ENCODE data around the gene GTSE1. TPM values are rescaled to one million over a fixed set of nuclear protein-coding genes. Genes with fewer than 3 reads are reported as not detected.
A peak's percentile ranks its signal among the peaks of the same experiment; 100 is the strongest.

Gene GTSE1, protein sequence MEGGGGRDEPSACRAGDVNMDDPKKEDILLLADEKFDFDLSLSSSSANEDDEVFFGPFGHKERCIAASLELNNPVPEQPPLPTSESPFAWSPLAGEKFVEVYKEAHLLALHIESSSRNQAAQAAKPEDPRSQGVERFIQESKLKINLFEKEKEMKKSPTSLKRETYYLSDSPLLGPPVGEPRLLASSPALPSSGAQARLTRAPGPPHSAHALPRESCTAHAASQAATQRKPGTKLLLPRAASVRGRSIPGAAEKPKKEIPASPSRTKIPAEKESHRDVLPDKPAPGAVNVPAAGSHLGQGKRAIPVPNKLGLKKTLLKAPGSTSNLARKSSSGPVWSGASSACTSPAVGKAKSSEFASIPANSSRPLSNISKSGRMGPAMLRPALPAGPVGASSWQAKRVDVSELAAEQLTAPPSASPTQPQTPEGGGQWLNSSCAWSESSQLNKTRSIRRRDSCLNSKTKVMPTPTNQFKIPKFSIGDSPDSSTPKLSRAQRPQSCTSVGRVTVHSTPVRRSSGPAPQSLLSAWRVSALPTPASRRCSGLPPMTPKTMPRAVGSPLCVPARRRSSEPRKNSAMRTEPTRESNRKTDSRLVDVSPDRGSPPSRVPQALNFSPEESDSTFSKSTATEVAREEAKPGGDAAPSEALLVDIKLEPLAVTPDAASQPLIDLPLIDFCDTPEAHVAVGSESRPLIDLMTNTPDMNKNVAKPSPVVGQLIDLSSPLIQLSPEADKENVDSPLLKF
- total RNA-seq = 100 to 1,000 TPM in 1 of 2 experiments, 10 to 100 TPM in 1; 91.9 to 101 TPM

DNA sequence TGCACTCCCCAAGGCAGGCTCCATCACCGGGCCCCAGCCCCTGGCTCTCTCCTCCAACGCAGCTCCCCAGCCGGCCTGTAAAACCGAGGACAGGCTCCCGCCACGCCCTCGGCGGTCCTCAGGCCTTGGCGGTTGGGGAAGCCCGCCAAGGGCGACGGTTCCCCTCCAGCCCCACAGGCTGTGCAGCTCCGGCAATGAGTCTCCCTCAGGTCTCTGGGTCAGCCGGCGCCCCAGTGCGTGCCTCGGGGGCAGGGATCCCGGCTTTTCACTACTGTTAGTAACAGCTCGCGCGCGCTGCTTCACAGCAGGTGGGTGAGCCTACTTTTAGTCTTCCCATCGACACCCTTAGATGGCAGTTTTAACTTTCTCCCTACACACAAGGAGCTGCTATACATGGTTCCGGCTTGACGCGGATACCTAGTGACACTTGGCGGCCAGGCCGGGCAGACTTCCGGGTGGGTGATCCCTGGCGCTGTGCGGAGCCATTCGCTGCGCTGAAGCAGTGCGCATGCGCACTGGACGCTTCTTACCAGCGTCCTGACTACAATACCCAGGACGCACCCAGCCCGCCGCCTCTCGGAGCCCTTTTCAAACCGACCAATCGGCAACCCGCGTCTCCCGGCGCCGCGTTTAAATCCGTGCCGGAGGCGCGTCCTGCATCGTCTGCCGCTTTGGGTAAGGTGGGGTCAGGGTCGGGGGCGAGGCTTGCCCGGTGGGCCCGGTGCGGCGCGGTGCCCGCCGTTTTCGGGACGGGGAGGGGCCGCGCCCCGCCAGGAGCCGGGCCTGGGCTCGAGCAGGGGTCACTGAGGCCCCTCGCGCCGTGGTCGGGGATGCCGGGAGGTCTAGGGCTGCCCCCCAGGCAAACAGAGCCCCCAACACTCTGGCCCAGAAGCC lies at the start of gene GTSE1:
GTSE1 (plus strand) TSS at position 614 of the 894 bp plus-strand sequence. CDS start 531 bp downstream, outside the sequence.
- Mint-ChIP-seq H3K27me3 (no peaks in the 10 kb centered on the region), H3K36me3 (peaks cover 44% of the 10 kb centered on the region), H3K4me3 (peak within 1 kb of the TSS; percentile 95), H3K27ac (peak within 1 kb of the TSS; percentile 97), H3K9me3 (ENCODE audit: low read depth) (peaks cover 2% of the 10 kb centered on the region), H3K4me1 (peaks cover 70% of the 10 kb centered on the region)
- peak; percentile 99 for DNase-seq
- peak; percentile 98 for ATAC-seq
- CTCF ChIA-PET = interaction anchor here (0.8 to 2.9 kb wide), 12 partner anchors 9 to 290 kb away, joined by 3 to 19 read pairs (median 3); partner anchors contain the start of gene CDPF1

DNA sequence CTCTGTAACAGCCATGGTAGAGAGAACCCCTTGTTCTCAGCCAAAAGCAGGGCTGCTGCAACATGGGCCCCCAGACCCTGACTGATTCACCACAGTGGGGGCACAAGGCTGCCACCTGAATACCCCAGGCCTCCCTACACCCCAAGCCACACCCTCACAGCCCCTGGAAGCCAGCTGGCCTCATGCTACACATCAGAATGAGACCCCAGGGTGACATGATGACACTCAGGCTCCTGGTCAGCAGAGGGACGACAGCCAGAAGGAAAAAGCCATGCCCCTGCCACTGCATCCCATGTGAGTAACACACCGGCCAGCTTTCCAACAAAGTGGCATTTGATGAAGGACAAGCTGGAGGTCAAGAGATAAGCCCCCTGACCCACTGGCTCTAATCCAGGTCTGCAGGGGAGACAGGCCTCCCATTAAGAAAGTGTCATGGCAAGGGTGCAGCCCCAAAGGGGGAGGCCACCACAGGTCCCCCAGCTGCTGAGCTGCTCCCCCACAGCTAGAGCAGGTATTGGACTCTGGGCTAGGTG lies 49.2 kb upstream of the GTSE1 start:
- DNase-seq (no peak), ATAC-seq (no peak)
- CTCF ChIA-PET = no interaction called here
- H3K36me3 Mint-ChIP-seq = no peaks in the 10 kb centered on the region
- peaks cover 2% of the 10 kb centered on the region for H3K27me3 Mint-ChIP-seq
- H3K27ac Mint-ChIP-seq = no peak overlapping the region
- H3K4me1 Mint-ChIP-seq = peaks cover 22% of the 10 kb centered on the region
- H3K9me3 Mint-ChIP-seq (ENCODE audit: low read depth) = no peaks in the 10 kb centered on the region
- no peak overlapping the region for H3K4me3 Mint-ChIP-seq

DNA sequence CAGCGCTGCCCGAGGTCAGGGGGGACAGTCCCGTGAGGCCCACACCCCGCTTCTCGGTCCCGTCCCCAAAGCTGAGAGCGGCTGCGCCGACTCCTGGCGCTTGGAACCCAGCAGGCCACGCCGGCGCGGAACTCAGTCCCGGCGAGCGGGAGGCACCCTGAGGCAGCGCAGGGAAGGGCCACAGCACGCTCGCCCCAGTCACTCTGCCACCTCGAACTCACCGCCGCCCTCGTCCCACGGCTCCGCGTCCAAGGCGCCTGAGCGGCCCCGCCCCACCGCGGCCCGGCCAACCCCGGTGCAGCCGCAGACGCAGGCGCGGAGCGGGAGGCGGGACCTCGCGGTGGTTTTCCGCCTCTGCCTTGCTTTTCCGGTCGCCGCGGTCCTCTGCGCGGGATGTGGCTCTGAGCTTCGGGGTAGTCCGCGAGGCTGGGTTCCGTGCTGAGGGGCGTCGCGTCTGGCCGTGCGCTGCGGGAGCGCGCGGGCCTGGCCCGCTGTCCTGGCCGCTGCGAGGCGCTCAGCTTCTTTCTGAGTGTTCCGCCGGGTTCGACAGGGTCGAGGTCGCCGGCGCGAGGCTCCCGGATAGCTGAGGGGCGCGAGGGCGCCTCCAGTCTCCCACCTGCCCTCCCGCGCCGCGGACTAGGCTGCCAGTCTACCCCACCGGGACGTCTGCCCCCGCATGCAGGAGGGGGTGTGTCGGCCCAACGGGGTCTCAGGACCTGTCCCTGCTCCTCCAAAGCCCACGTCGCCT lies 46.5 kb upstream of the GTSE1 start, which contains the start of gene CDPF1:
CDPF1 (minus strand) TSS at position 259 of the 748 bp plus-strand sequence. CDS start 2,009 bp downstream, outside the sequence.
- H3K27ac Mint-ChIP-seq = peak within 1 kb of the TSS; percentile 80
- no peaks in the 10 kb centered on the region for H3K9me3 Mint-ChIP-seq (ENCODE audit: low read depth)
- peaks cover 5% of the 10 kb centered on the region for H3K36me3 Mint-ChIP-seq
- H3K4me1 Mint-ChIP-seq = peaks cover 36% of the 10 kb centered on the region
- peak; percentile 93 for ATAC-seq
- DNase-seq = peak; percentile 90
- CTCF ChIA-PET = interaction anchor here (1.0 to 2.4 kb wide), 13 partner anchors 8 to 129 kb away, joined by 3 to 10 read pairs (median 4); partner anchors contain the start of genes GTSE1 and TRMU
- H3K4me3 Mint-ChIP-seq = peak within 1 kb of the TSS; percentile 70
- H3K27me3 Mint-ChIP-seq = peaks cover 2% of the 10 kb centered on the region

DNA sequence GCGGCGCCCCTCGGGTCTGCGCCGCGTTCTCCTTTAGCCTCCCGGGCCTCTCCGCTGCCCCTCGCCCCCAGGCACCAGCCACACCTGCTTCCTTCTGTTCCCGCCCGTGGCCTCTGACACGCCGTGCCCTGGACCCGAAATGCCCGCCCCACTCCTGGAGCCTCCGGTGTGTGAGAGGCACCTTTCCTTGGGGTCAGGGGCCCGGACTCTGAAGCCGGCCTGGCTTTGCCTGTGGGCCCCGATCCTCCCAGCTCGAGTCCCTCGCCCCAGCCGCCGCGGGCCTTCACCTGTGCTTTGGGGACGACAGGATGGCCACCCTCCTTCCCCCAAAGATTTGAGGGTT lies 45.9 kb upstream of the GTSE1 start:
- peaks cover 37% of the 10 kb centered on the region for H3K4me1 Mint-ChIP-seq
- peak overlapping the region; percentile 80 for H3K27ac Mint-ChIP-seq
- CTCF ChIA-PET = interaction anchor here (1.0 to 2.4 kb wide), 13 partner anchors 9 to 130 kb away, joined by 3 to 10 read pairs (median 4); partner anchors contain the start of genes GTSE1 and TRMU
- H3K9me3 Mint-ChIP-seq (ENCODE audit: low read depth) = no peaks in the 10 kb centered on the region
- peak overlapping the region; percentile 70 for H3K4me3 Mint-ChIP-seq
- H3K27me3 Mint-ChIP-seq = peaks cover 2% of the 10 kb centered on the region
- DNase-seq (no peak), ATAC-seq (peak; percentile 10)
- peaks cover 5% of the 10 kb centered on the region for H3K36me3 Mint-ChIP-seq

DNA sequence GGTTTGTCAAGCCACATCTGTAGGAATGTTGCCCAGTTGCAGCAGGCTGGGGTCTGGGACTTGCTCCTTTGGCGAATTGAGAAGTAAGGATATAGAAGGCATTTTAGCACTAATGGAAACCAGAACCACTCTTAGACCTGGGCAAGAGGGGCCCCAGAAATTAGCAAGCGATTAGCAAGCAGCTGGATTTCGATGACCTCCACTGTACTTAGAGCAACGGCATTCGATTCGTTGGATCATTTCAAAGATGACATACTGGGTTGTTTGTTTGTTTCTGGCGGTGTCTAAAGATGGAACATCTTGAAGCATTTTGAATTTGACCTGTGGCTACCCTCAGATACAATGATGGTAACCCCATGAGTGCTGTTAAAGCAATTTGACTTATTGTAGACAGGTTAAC lies 45.4 kb upstream of the GTSE1 start:
- H3K4me1 Mint-ChIP-seq = peaks cover 37% of the 10 kb centered on the region
- peaks cover 3% of the 10 kb centered on the region for H3K27me3 Mint-ChIP-seq
- no peak for DNase-seq
- H3K36me3 Mint-ChIP-seq = peaks cover 5% of the 10 kb centered on the region
- peak overlapping the region; percentile 72 for H3K27ac Mint-ChIP-seq
- CTCF ChIA-PET = interaction anchor here (1.2 kb wide), 1 partner anchor 129 kb away, joined by 3 read pairs; no protein-coding TSS in a partner anchor
- no peak for ATAC-seq
- no peaks in the 10 kb centered on the region for H3K9me3 Mint-ChIP-seq (ENCODE audit: low read depth)
- peak overlapping the region; percentile 70 for H3K4me3 Mint-ChIP-seq

DNA sequence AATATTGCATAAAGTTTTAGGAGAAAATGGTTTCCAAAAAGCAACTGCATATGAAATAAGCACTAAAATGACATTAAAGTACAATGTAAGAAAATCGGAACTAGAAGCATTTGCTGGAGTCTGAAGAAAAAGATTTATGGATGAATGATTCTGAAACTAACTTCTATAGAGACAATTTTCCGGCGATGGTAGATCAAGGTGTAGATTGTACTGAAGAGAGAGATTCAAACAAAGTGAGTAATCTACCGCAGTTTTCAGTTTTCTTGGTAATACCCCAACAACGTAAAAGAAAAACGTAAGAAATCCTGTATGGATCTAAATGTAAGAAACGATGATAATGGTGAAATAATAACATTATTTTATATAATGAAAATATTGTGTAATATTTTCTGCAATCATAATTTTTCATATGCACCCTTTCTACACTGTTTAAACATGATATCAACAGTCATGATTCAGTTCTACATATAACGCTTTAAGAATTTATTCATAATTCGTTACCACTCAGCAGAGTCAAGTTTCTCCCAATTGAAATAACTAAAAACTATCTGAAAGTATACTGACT lies 44.8 kb upstream of the GTSE1 start:
- H3K4me1 Mint-ChIP-seq = peaks cover 37% of the 10 kb centered on the region
- H3K36me3 Mint-ChIP-seq = peaks cover 5% of the 10 kb centered on the region
- H3K9me3 Mint-ChIP-seq (ENCODE audit: low read depth) = no peaks in the 10 kb centered on the region
- peaks cover 9% of the 10 kb centered on the region for H3K27me3 Mint-ChIP-seq
- peak overlapping the region; percentile 72 for H3K27ac Mint-ChIP-seq
- DNase-seq = no peak
- H3K4me3 Mint-ChIP-seq = peak overlapping the region; percentile 70
- no peak for ATAC-seq
- CTCF ChIA-PET = no interaction called here

DNA sequence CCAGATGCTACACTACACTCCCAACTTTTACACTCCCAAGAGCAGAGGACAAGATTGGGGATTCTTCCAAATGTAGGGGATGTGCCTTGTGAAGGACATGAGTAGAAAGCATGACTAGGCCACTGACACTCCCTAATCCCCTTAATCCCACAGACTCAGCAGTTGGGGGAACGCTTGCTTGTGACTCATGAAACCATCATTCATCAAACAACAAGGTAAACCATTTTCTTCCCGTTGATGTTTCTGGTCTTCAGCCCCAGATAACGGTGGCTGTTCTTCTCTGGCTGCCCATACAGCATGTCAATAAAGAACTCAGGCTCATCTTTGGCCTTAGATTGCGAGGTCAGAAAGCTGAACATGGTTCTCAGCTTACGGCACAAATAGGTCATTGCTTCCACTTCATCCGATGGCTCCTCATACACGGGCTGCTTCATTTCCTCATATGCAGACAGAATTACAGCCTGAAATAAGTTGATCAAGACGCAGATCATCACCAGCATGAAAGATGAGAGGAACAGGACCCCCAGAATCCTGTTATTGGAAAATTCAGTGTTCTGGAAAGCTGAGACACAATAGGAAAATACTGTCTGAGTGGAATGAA lies 40.2 kb upstream of the GTSE1 start:
- Mint-ChIP-seq H3K27ac (no peak overlapping the region), H3K4me3 (no peak overlapping the region)
- CTCF ChIA-PET = interaction anchor here (1.3 kb wide), 1 partner anchor 111 kb away, joined by 3 read pairs; no protein-coding TSS in a partner anchor

DNA sequence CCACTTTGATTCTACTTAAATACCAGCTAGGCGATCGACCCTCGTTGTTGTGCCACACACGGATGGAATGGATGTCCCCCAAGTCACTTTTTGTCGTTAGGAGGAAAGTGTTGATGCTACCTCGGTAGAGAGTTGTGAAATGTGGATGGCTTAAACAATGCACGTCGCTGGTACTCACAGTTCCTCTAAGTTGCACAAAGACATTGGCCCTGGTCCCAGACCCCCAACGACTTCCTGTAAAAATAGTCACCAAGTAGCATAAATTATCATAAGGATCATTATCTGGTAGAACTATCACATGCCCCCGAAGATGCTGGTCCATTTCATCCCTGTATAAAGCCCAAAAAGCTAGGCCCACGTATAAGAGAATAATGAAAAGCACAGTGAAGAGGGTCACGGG lies 37.3 kb upstream of the GTSE1 start:
- DNase-seq = no peak
- CTCF ChIA-PET = interaction anchor here (2.8 kb wide), 1 partner anchor 10 kb away, joined by 9 read pairs; the partner anchor contains the start of gene CDPF1
- Mint-ChIP-seq H3K27ac (no peak overlapping the region), H3K27me3 (peaks cover 73% of the 10 kb centered on the region), H3K9me3 (ENCODE audit: low read depth) (peaks cover under 1% of the 10 kb centered on the region), H3K4me3 (no peak overlapping the region), H3K4me1 (peaks cover 10% of the 10 kb centered on the region), H3K36me3 (peaks cover 9% of the 10 kb centered on the region)
- no peak for ATAC-seq

More for the DNA sequence above, 40.2 kb upstream of the GTSE1 start:
- DNase-seq = no peak
- H3K4me1 Mint-ChIP-seq = peaks cover 22% of the 10 kb centered on the region
- H3K9me3 Mint-ChIP-seq (ENCODE audit: low read depth) = no peaks in the 10 kb centered on the region
- H3K27me3 Mint-ChIP-seq = peaks cover 51% of the 10 kb centered on the region
- peaks cover 5% of the 10 kb centered on the region for H3K36me3 Mint-ChIP-seq
- no peak for ATAC-seq

DNA sequence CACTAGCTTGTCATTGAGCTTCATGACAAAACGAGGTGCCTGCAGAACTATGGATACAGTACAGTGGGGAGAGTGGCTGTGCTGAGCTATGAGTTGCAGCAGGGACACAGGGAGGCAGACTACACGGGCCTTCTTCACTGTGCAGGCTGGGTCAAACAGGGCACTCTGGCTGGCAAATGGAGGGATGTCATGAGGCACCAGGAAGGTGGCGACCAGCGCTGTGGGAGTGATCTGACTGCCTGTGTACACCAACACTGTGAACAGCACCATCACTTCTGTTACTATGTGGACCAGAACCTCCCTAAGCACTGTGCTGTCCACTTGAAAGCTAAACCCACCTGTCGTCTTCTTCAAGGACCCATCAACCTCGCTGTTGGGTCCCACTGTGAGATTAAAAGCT lies 36.6 kb upstream of the GTSE1 start:
- CTCF ChIA-PET = interaction anchor here (2.8 kb wide), 1 partner anchor 10 kb away, joined by 9 read pairs; the partner anchor contains the start of gene CDPF1
- no peak for ATAC-seq
- peaks cover 11% of the 10 kb centered on the region for H3K36me3 Mint-ChIP-seq
- H3K4me1 Mint-ChIP-seq = peaks cover 5% of the 10 kb centered on the region
- no peak overlapping the region for H3K4me3 Mint-ChIP-seq
- peaks cover 80% of the 10 kb centered on the region for H3K27me3 Mint-ChIP-seq
- DNase-seq = no peak
- no peak overlapping the region for H3K27ac Mint-ChIP-seq
- H3K9me3 Mint-ChIP-seq (ENCODE audit: low read depth) = peaks cover 2% of the 10 kb centered on the region

DNA sequence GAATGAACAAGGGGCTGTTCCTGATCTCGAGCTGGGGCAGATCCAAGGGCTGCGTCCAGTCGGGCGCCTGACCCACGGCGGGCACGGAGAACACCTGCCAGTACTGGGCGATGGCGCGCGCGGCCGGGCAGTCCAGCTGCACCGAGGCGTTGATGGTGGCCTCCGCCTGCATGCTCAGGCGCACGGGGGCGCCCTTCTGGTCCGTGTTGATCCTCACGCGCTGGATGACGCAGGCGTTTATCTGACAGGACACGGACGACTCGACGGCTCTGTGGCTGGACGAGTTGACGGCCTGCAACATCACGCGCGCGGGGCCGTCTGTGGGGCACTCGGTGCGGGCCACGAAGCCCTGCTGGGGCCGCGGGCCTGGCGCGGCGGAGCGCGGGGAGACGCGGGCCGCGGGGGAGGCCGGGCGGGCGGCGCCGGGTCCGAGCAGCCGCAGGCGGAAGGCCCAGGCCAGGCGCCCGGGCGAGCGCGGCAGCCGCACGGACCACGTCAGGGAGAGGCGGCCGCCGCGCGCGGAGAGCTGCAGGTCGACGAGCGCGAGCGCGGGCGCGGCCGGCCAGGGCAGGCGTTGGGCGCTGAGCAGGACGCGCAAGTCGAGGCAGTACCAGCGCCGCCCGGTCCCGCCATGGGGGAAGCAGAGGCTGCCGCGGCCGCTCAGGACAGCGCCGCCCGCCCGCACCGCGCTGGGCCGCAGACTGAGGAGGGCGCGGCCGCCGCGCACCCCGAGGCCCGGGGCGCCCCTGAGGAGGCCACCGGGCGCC lies 34.0 kb upstream of the GTSE1 start:
- CTCF ChIA-PET = interaction anchor here (0.6 to 1.2 kb wide), 2 partner anchors 15 to 256 kb away, joined by 3 to 4 read pairs; no protein-coding TSS in a partner anchor
- Mint-ChIP-seq H3K27me3 (peaks cover 80% of the 10 kb centered on the region), H3K36me3 (peaks cover 13% of the 10 kb centered on the region), H3K4me1 (peaks cover 7% of the 10 kb centered on the region), H3K9me3 (ENCODE audit: low read depth) (peaks cover 2% of the 10 kb centered on the region), H3K4me3 (no peak overlapping the region), H3K27ac (no peak overlapping the region)
- DNase-seq = peak; percentile 57
- ATAC-seq = peak; percentile 61

DNA sequence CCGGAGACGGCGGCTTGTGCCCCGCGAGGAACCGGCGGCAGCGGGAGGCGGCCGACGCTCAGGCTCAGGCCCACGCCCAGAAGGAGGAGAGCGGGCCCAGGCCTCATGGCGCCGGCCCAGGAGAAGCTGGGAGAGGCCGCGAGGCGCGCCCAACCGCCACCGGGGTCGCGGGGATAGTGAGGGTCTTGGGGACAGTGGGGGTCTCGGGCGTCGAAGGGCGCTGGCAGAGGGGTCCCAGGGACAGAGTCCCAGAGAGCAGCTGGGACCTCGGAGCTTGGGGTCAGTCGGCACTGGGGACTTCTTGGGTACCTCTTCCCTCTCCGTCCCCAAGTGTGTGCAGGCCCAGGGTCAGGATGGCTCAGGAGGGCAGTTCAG lies 33.5 kb upstream of the GTSE1 start, which contains the start of gene PKDREJ:
PKDREJ (minus strand) TSS at position 128 of the 375 bp plus-strand sequence; CDS start at position 107, 21 bp downstream.
- DNase-seq = no peak
- ATAC-seq = no peak
- Mint-ChIP-seq H3K36me3 (peaks cover 13% of the 10 kb centered on the region), H3K9me3 (ENCODE audit: low read depth) (peaks cover 2% of the 10 kb centered on the region), H3K4me1 (peaks cover 8% of the 10 kb centered on the region), H3K27ac (no peak within 1 kb of the TSS), H3K4me3 (no peak within 1 kb of the TSS), H3K27me3 (peaks cover 74% of the 10 kb centered on the region)
- CTCF ChIA-PET = interaction anchor here (0.6 to 1.2 kb wide), 2 partner anchors 14 to 257 kb away, joined by 3 to 4 read pairs; no protein-coding TSS in a partner anchor
